Activated naive CD4-positive, alpha-beta T cell treated with anti-CD3 and anti-CD28 coated beads for 36 hours (primary cell): Measurements from ENCODE around the gene TEAD1. TPM values are rescaled to one million over a fixed set of nuclear protein-coding genes. Genes with fewer than 3 reads are reported as not detected.

Experiments
- CTCF ChIA-PET: fragments of 350-600 bp; sonication (Branson Sonifier 250); formaldehyde crosslinking; loops from one replicate; lab custom pipeline; 2021; ENCODE audit warnings: antibody characterized with exemption; lab: Charles Lee
- DNase-seq: peaks from one replicate; pipeline ENCODE4 v3.0.0-alpha.2; 2020
- H3K27ac Mint-ChIP-seq: one replicate; pipeline ENCODE4 v1.8.0; 2021; ENCODE audit warnings: mild to moderate bottlenecking, mixed read lengths
- H3K27me3 Mint-ChIP-seq: one replicate; pipeline ENCODE4 v1.8.0; 2021; ENCODE audit warnings: low read depth, mixed read lengths
- H3K36me3 Mint-ChIP-seq: one replicate; pipeline ENCODE4 v1.8.0; 2021; ENCODE audit warnings: low read depth, mixed read lengths
- H3K4me1 Mint-ChIP-seq: one replicate; pipeline ENCODE4 v1.8.0; 2021; ENCODE audit warnings: low read depth, mixed read lengths
- H3K4me3 Mint-ChIP-seq: one replicate; pipeline ENCODE4 v1.8.0; 2021; ENCODE audit warnings: mild to moderate bottlenecking, moderate library complexity, mixed read lengths
- H3K9me3 Mint-ChIP-seq: one replicate; pipeline ENCODE4 v1.8.0; 2021; ENCODE audit warnings: mixed read lengths
- intact Hi-C: fragments of 100-400 bp; cut with micrococcal nuclease; formaldehyde crosslinking; loops from one replicate; pipeline ENCODE4 v1.15.1; 2023
- total RNA-seq, 2 experiments: library from RNA; stranded (reverse); gene quantifications; one replicate each; pipeline ENCODE4 v1.2.3, GENCODE V29; 2021

The TEAD1 gene
- total RNA-seq, 2 experiments from 2014 or later: 0.93 to 1.2 TPM

GRCh38 chr11:12854829-12855228 is 180.6 kb downstream of the TEAD1 start:
- intact Hi-C loops: no loop called here
- CTCF ChIA-PET: no interaction called here
- no peaks in the 10 kb centered on the region for H3K9me3 Mint-ChIP-seq
- peaks cover 5% of the 10 kb centered on the region for H3K4me1 Mint-ChIP-seq
- no peak overlapping the region for H3K27ac Mint-ChIP-seq
- H3K4me3 Mint-ChIP-seq: no peak overlapping the region
- no peak for DNase-seq
- H3K27me3 Mint-ChIP-seq: peaks cover 9% of the 10 kb centered on the region
- H3K36me3 Mint-ChIP-seq: no peaks in the 10 kb centered on the region

GRCh38 chr11:12856338-12856737 is 182.1 kb downstream of the TEAD1 start:
- intact Hi-C loops: no loop called here

DNA sequence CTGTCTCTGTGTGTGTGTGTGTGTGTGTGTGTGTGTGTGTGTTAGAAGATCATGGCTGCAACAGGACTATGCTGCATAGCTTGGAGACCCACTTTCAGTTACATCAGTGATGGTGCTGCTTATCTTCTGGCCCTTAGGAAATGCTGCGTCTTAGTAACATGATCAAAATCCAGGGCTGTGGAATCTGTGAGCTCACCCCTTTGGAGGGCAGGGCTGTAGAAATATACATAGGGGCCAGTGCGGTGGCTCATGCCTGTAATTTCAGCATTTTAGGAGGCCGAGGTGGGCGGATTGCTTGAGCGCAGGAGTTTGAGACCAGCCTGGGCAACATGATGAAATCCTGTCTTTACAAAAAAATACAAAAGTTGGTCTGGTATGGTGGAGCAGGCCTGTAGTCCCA is 183.4 kb downstream of the TEAD1 start:
- Mint-ChIP-seq H3K9me3 (no peaks in the 10 kb centered on the region), H3K27ac (no peak overlapping the region), H3K4me3 (no peak overlapping the region), H3K27me3 (peaks cover 13% of the 10 kb centered on the region), H3K4me1 (no peaks in the 10 kb centered on the region), H3K36me3 (no peaks in the 10 kb centered on the region)
- intact Hi-C loops: no loop called here
- no peak for DNase-seq
- CTCF ChIA-PET: interaction anchor here (0.7 kb wide), 1 partner anchor 526 kb away, joined by 4 read pairs; no protein-coding TSS in a partner anchor

More at GRCh38 chr11:12856338-12856737, 182.1 kb downstream of the TEAD1 start:
- Mint-ChIP-seq H3K36me3 (no peaks in the 10 kb centered on the region), H3K9me3 (no peaks in the 10 kb centered on the region), H3K4me1 (peaks cover 5% of the 10 kb centered on the region), H3K4me3 (no peak overlapping the region), H3K27me3 (peaks cover 16% of the 10 kb centered on the region), H3K27ac (no peak overlapping the region)
- no peak for DNase-seq
- CTCF ChIA-PET: interaction anchor here (0.7 kb wide), 1 partner anchor 611 kb away, joined by 4 read pairs; no protein-coding TSS in a partner anchor

DNA sequence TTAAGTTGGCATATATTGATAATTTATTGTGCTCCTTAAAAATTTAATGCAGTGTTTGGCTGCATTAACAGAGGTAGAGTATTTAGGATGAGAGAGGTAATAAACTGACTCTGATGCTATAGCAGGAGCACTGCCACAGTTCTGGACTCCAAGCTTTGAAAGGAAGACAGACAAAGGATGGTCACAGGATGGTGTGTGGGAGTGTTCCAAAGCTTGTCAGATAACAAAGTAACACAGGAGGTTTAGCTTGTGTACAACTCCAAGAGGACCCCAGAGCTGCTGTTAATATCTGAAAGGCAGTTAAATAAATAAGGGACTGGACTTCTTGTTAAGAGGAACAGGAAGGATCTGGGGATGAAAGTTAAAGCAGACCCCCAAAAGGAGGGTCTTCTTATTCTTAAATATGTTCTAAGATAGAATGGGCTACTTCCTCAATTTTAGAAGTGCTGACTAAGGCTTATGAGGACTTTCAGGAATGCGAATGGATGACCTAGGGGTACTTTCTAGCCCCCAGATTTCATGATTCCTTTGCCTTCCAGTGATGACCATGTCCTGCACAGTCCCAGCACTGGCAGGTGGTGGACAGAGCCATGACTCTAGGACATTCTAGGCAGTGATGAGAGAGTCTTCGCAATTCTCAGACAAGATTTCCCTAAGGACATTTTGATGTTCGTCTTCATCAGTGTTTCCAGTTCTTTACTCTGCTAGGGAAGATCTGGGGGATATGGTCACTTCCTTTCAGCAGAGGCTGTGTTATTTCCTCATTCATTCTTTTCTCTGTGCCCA is 185.8 kb downstream of the TEAD1 start:
- Mint-ChIP-seq H3K27me3 (peaks cover 29% of the 10 kb centered on the region), H3K4me1 (peaks cover 2% of the 10 kb centered on the region), H3K4me3 (no peak overlapping the region), H3K9me3 (no peaks in the 10 kb centered on the region), H3K27ac (no peak overlapping the region), H3K36me3 (no peaks in the 10 kb centered on the region)
- intact Hi-C loops: no loop called here
- CTCF ChIA-PET: no interaction called here
- DNase-seq: no peak

GRCh38 chr11:12860827-12861226 is 186.6 kb downstream of the TEAD1 start:
- peaks cover 2% of the 10 kb centered on the region for H3K4me1 Mint-ChIP-seq
- no peak overlapping the region for H3K27ac Mint-ChIP-seq
- H3K36me3 Mint-ChIP-seq: no peaks in the 10 kb centered on the region
- H3K4me3 Mint-ChIP-seq: no peak overlapping the region
- H3K9me3 Mint-ChIP-seq: no peaks in the 10 kb centered on the region
- DNase-seq: no peak
- peaks cover 31% of the 10 kb centered on the region for H3K27me3 Mint-ChIP-seq
- CTCF ChIA-PET: no interaction called here
- intact Hi-C loops: no loop called here

- no peak for DNase-seq
- Mint-ChIP-seq H3K4me1 (peaks cover 2% of the 10 kb centered on the region), H3K9me3 (no peaks in the 10 kb centered on the region), H3K4me3 (no peak overlapping the region), H3K36me3 (no peaks in the 10 kb centered on the region), H3K27me3 (peaks cover 44% of the 10 kb centered on the region), H3K27ac (no peak overlapping the region)
- CTCF ChIA-PET: no interaction called here
- intact Hi-C loops: no loop called here
These were observed 188.7 kb downstream of the TEAD1 start for GRCh38 chr11:12862696-12863469.

DNA sequence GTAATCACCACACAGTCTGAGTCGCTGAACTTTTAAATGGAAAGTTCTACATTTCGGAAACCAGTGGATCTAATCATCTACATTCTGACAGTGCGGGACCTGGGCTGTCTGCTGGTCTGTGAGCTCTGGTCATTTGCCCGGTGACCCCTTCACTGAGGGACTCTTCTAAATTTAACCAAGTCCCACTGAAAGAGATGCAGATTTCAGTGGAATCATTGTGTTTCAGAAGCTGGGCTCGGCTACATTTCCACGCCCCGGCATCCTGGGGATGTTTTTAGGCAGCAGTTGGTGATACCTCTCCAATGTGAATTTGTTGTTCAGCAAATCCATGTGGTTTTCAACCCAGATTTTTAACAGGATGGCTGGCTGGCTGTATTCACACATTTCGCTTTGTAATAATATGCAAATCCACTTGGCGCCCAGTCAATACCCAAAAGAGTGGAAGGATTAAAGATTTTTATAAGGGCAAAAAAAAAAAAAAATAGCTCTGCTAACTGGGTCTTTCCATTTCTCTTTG is 189.4 kb downstream of the TEAD1 start:
- Mint-ChIP-seq H3K36me3 (no peaks in the 10 kb centered on the region), H3K4me1 (peaks cover 2% of the 10 kb centered on the region), H3K9me3 (no peaks in the 10 kb centered on the region), H3K4me3 (no peak overlapping the region), H3K27ac (no peak overlapping the region), H3K27me3 (peaks cover 44% of the 10 kb centered on the region)
- CTCF ChIA-PET: no interaction called here
- intact Hi-C loops: no loop called here
- DNase-seq: no peak

GRCh38 chr11:12864316-12865156 is 190.3 kb downstream of the TEAD1 start:
- intact Hi-C loops: no loop called here
- no peak overlapping the region for H3K4me3 Mint-ChIP-seq
- H3K36me3 Mint-ChIP-seq: no peaks in the 10 kb centered on the region
- no peak overlapping the region for H3K27ac Mint-ChIP-seq
- CTCF ChIA-PET: no interaction called here
- H3K9me3 Mint-ChIP-seq: no peaks in the 10 kb centered on the region
- no peak for DNase-seq
- peaks cover 47% of the 10 kb centered on the region for H3K27me3 Mint-ChIP-seq
- peaks cover 2% of the 10 kb centered on the region for H3K4me1 Mint-ChIP-seq

GRCh38 chr11:12865863-12866595 is 191.8 kb downstream of the TEAD1 start:
- CTCF ChIA-PET: interaction anchor here (0.6 kb wide), 1 partner anchor 316 kb away, joined by 3 read pairs; no protein-coding TSS in a partner anchor
- peaks cover 43% of the 10 kb centered on the region for H3K27me3 Mint-ChIP-seq
- H3K4me1 Mint-ChIP-seq: peaks cover 2% of the 10 kb centered on the region
- no peaks in the 10 kb centered on the region for H3K9me3 Mint-ChIP-seq
- H3K36me3 Mint-ChIP-seq: no peaks in the 10 kb centered on the region
- H3K4me3 Mint-ChIP-seq: no peak overlapping the region
- intact Hi-C loops: no loop called here
- no peak for DNase-seq
- no peak overlapping the region for H3K27ac Mint-ChIP-seq

DNA sequence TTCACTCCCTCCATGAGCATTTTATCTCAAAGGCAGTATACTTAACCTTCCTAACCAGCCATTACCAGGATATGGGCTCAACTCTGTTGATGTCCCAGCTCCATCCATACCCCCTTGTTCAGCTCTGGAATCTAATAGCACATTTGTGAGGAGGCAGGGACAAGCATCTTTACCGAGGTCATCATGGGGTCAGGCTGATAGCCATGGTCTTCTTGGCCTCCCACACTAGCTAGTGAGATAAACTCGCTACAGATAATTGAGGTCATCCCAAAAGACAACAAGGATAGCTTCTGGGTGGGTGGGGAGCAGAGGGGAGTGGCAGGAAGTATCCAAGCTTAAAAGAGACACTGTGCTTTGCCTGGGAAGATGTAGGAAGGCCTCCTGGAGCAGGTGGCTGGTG is 193.3 kb downstream of the TEAD1 start:
- Mint-ChIP-seq H3K27me3 (peaks cover 38% of the 10 kb centered on the region), H3K9me3 (no peaks in the 10 kb centered on the region), H3K4me1 (peaks cover 2% of the 10 kb centered on the region), H3K4me3 (no peak overlapping the region), H3K27ac (no peak overlapping the region), H3K36me3 (no peaks in the 10 kb centered on the region)
- DNase-seq: no peak
- intact Hi-C loops: no loop called here
- CTCF ChIA-PET: interaction anchor here (1.0 kb wide), 1 partner anchor 13 kb away, joined by 3 read pairs; no protein-coding TSS in a partner anchor

GRCh38 chr11:12868315-12869073 is 194.3 kb downstream of the TEAD1 start:
- intact Hi-C loops: no loop called here
- H3K4me3 Mint-ChIP-seq: no peak overlapping the region
- H3K27me3 Mint-ChIP-seq: peaks cover 33% of the 10 kb centered on the region
- no peak overlapping the region for H3K27ac Mint-ChIP-seq
- no peak for DNase-seq
- no peaks in the 10 kb centered on the region for H3K9me3 Mint-ChIP-seq
- peaks cover 2% of the 10 kb centered on the region for H3K4me1 Mint-ChIP-seq
- no peaks in the 10 kb centered on the region for H3K36me3 Mint-ChIP-seq
- CTCF ChIA-PET: interaction anchor here (1.0 kb wide), 1 partner anchor 12 kb away, joined by 3 read pairs; no protein-coding TSS in a partner anchor
